Mesendoderm (in vitro differentiated cells): ENCODE measurements around the gene TMEM45B.
"Not testable (repeated sequence)": the region's sequence is repeated elsewhere in the genome, so short reads cannot be mapped to it uniquely, and the experiment has no call there.

Experiments used
- DNase-seq: peaks from one replicate; pipeline ENCODE4 v3.0.0; 2013
- H2AK5ac ChIP-seq: 2 replicates; pipeline ENCODE4 v1.6.1; 2013; ENCODE audit warnings: low read length, inconsistent platforms
- H2BK120ac ChIP-seq: 2 replicates; pipeline ENCODE4 v1.6.1; 2013; ENCODE audit warnings: low read depth, mild to moderate bottlenecking, low read length, moderate library complexity, mixed read lengths
- H2BK15ac ChIP-seq: replicated peaks from 2 replicates; pipeline ENCODE4 v1.6.1; 2013; ENCODE audit warnings: low read depth, mild to moderate bottlenecking, moderate library complexity
- H2BK5ac ChIP-seq: 2 replicates; pipeline ENCODE4 v1.6.1; 2013; ENCODE audit warnings: low read length, inconsistent platforms
- H3K18ac ChIP-seq: 2 replicates; pipeline ENCODE4 v1.6.1; 2013; ENCODE audit warnings: mild to moderate bottlenecking, low read length, mixed read lengths
- H3K23ac ChIP-seq: one replicate; pipeline ENCODE4 v1.6.1; 2013; ENCODE audit warnings: low read length
- H3K27ac ChIP-seq: 2 replicates; pipeline ENCODE4 v1.5.1; 2013; ENCODE audit warnings: low read depth, mild to moderate bottlenecking, inconsistent platforms, low read length, moderate library complexity
- H3K27me3 ChIP-seq: 2 replicates; pipeline ENCODE4 v1.6.1; 2013; ENCODE audit warnings: low read length, control low read depth, mild to moderate bottlenecking, inconsistent platforms; ENCODE audit not compliant: insufficient read depth, poor library complexity
- H3K36me3 ChIP-seq: 2 replicates; pipeline ENCODE4 v1.6.1; 2013; ENCODE audit warnings: low read length, inconsistent platforms; ENCODE audit not compliant: control insufficient read depth, insufficient read depth
- H3K4ac ChIP-seq: one replicate; pipeline ENCODE4 v1.6.1; 2013; ENCODE audit warnings: low read depth, mild to moderate bottlenecking, low read length, moderate library complexity
- H3K4me1 ChIP-seq: 2 replicates; pipeline ENCODE4 v1.6.1; 2013; ENCODE audit warnings: low read depth, low read length, inconsistent platforms; ENCODE audit not compliant: control insufficient read depth
- H3K4me2 ChIP-seq: 2 replicates; pipeline ENCODE4 v1.6.1; 2013; ENCODE audit warnings: low read length
- H3K4me3 ChIP-seq: 2 replicates; pipeline ENCODE4 v1.5.1; 2013; ENCODE audit warnings: mild to moderate bottlenecking, low read length
- H3K56ac ChIP-seq: one replicate; pipeline ENCODE4 v1.6.1; 2013; ENCODE audit warnings: low read length
- H3K79me1 ChIP-seq: 2 replicates; pipeline ENCODE4 v1.6.1; 2013; ENCODE audit warnings: low read length, inconsistent platforms
- H3K79me2 ChIP-seq: 2 replicates; pipeline ENCODE4 v1.6.1; 2013; ENCODE audit warnings: mild to moderate bottlenecking, low read length; ENCODE audit not compliant: control insufficient read depth, insufficient read depth
- H3K9ac ChIP-seq: 2 replicates; pipeline ENCODE4 v1.6.1; 2013; ENCODE audit warnings: low read length, inconsistent platforms
- H4K5ac ChIP-seq: one replicate; pipeline ENCODE4 v1.6.1; 2013; ENCODE audit warnings: low read length
- H4K8ac ChIP-seq: one replicate; pipeline ENCODE4 v1.6.1; 2013; ENCODE audit warnings: low read depth, mild to moderate bottlenecking, control low read depth, low read length, moderate library complexity
- WGBS: extraction: QIAGEN DNeasy Blood & Tissue Kit; methylation state at CpG from one replicate; pipeline ENCODE4 v1.1.7; 2013; ENCODE audit warnings: low lambda C conversion rate, missing lambda C conversion rate; ENCODE audit not compliant: insufficient coverage; ENCODE audit errors: extremely low coverage; 5-methylcytosine and 5-hydroxymethylcytosine counted together

TMEM45B gene

GRCh38 chr11:129831227-129831626 lies 15.6 kb downstream of the TMEM45B start:
- H3K79me1 ChIP-seq, H3K4me2 ChIP-seq, H2AK5ac ChIP-seq, H3K27ac ChIP-seq, H2BK120ac ChIP-seq, H3K36me3 ChIP-seq, DNase-seq, H3K23ac ChIP-seq, H3K27me3 ChIP-seq, H3K56ac ChIP-seq, H4K5ac ChIP-seq, H3K4ac ChIP-seq, H3K4me1 ChIP-seq, H3K9ac ChIP-seq, H3K4me3 ChIP-seq, H3K79me2 ChIP-seq, H2BK5ac ChIP-seq, H2BK15ac ChIP-seq, H4K8ac ChIP-seq, H3K18ac ChIP-seq: not testable (repeated sequence)
- WGBS: no CpG with 5 or more reads among the region's 4 CpGs

- not testable (repeated sequence) for H3K9ac ChIP-seq, H3K4me2 ChIP-seq, H3K27ac ChIP-seq, H3K79me1 ChIP-seq, H2BK120ac ChIP-seq, H3K27me3 ChIP-seq, H2BK5ac ChIP-seq, H4K8ac ChIP-seq, H3K23ac ChIP-seq, H3K18ac ChIP-seq, H3K4ac ChIP-seq, H3K4me1 ChIP-seq, H2AK5ac ChIP-seq, H3K4me3 ChIP-seq, H2BK15ac ChIP-seq, H3K56ac ChIP-seq, H3K36me3 ChIP-seq, H3K79me2 ChIP-seq, H4K5ac ChIP-seq, DNase-seq
- no CpG with 5 or more reads among the region's 6 CpGs for WGBS
Measured at GRCh38 chr11:129833260-129833659, 17.6 kb downstream of the TMEM45B start.

GRCh38 chr11:129836423-129836891 lies 20.8 kb downstream of the TMEM45B start:
- not testable (repeated sequence) for H3K79me2 ChIP-seq, H4K8ac ChIP-seq, H3K18ac ChIP-seq, H3K36me3 ChIP-seq, H4K5ac ChIP-seq, H3K56ac ChIP-seq, H3K4me2 ChIP-seq, H3K23ac ChIP-seq, H3K4ac ChIP-seq, H2BK120ac ChIP-seq, H3K4me1 ChIP-seq, H2AK5ac ChIP-seq, H3K27me3 ChIP-seq, DNase-seq, H2BK5ac ChIP-seq, H2BK15ac ChIP-seq, H3K27ac ChIP-seq, H3K9ac ChIP-seq, H3K4me3 ChIP-seq, H3K79me1 ChIP-seq
- WGBS: no CpG with 5 or more reads among the region's 1 CpG

- Histone ChIP-seq H3K9ac (no peak overlapping the region), H2BK15ac (no peak overlapping the region), H3K18ac (no peak overlapping the region), H3K23ac (no peak overlapping the region), H3K56ac (no peak overlapping the region), H2AK5ac (no peak overlapping the region), H3K4ac (no peak overlapping the region), H4K8ac (no peak overlapping the region), H3K79me1 (no peaks in the 10 kb centered on the region), H3K4me2 (no peak overlapping the region), H3K79me2 (no peaks in the 10 kb centered on the region), H2BK5ac (no peak overlapping the region), H4K5ac (no peak overlapping the region), H3K36me3 (no peaks in the 10 kb centered on the region), H3K27me3 (no peaks in the 10 kb centered on the region), H2BK120ac (no peak overlapping the region), H3K27ac (no peak overlapping the region), H3K4me3 (no peak overlapping the region), H3K4me1 (no peaks in the 10 kb centered on the region)
- WGBS: no CpG with 5 or more reads among the region's 9 CpGs
- no peak for DNase-seq
Measured at GRCh38 chr11:129836979-129837378, 21.3 kb downstream of the TMEM45B start.

GRCh38 chr11:129840236-129840635 lies 24.6 kb downstream of the TMEM45B start:
- Histone ChIP-seq H4K5ac (no peak overlapping the region), H3K9ac (no peak overlapping the region), H3K79me2 (no peaks in the 10 kb centered on the region), H4K8ac (no peak overlapping the region), H3K4ac (no peak overlapping the region), H3K27ac (no peak overlapping the region), H2AK5ac (no peak overlapping the region), H3K56ac (no peak overlapping the region), H3K4me3 (no peak overlapping the region), H3K4me1 (no peaks in the 10 kb centered on the region), H3K4me2 (no peak overlapping the region), H2BK15ac (no peak overlapping the region), H2BK5ac (no peak overlapping the region), H3K18ac (no peak overlapping the region), H3K23ac (no peak overlapping the region), H3K36me3 (no peaks in the 10 kb centered on the region), H3K27me3 (no peaks in the 10 kb centered on the region), H2BK120ac (no peak overlapping the region), H3K79me1 (no peaks in the 10 kb centered on the region)
- no peak for DNase-seq
- no CpG with 5 or more reads among the region's 4 CpGs for WGBS

- WGBS: no CpG with 5 or more reads among the region's 2 CpGs
- Histone ChIP-seq H3K18ac (no peak overlapping the region), H2AK5ac (no peak overlapping the region), H3K4me3 (no peak overlapping the region), H3K27ac (no peak overlapping the region), H3K4me2 (no peak overlapping the region), H4K5ac (no peak overlapping the region), H3K9ac (no peak overlapping the region), H3K4ac (no peak overlapping the region), H2BK15ac (no peak overlapping the region), H3K27me3 (no peaks in the 10 kb centered on the region), H3K56ac (no peak overlapping the region), H3K23ac (no peak overlapping the region), H3K36me3 (no peaks in the 10 kb centered on the region), H3K79me1 (no peaks in the 10 kb centered on the region), H2BK5ac (no peak overlapping the region), H4K8ac (no peak overlapping the region), H3K79me2 (no peaks in the 10 kb centered on the region), H2BK120ac (no peak overlapping the region), H3K4me1 (no peaks in the 10 kb centered on the region)
- no peak for DNase-seq
Measured at GRCh38 chr11:129842138-129842537, 26.5 kb downstream of the TMEM45B start.
